PC-9 (cell line): Measurements from ENCODE around the gene GMPS. TPM values are rescaled to one million over a fixed set of nuclear protein-coding genes. Genes with fewer than 3 reads are reported as not detected.

ENCODE experiments used
- BruUV-seq: library from RNA; stranded (reverse); fragments of 400-500 nt; replicated peaks from 2 replicates; lab custom pipeline; 2021; lab: Mats Ljungman, UMichigan
- CTCF ChIA-PET: fragments of 300-600 bp; sonication (Branson Sonifier 250); formaldehyde crosslinking; loops from one replicate; lab custom pipeline; 2022; ENCODE audit warnings: antibody characterized with exemption; lab: Charles Lee
- POLR2A ChIA-PET: fragments of 300-600 bp; sonication (Branson Sonifier 250); formaldehyde crosslinking; loops from one replicate; lab custom pipeline; 2022; ENCODE audit warnings: antibody characterized with exemption; ENCODE audit not compliant: unreplicated experiment; lab: Charles Lee
- DNase-seq, 2 experiments: peaks; one replicate each; pipeline versions ENCODE4 v3.0.0 to v3.0.0-alpha.2; 2015 to 2022; ENCODE audit warnings: mixed read lengths in 1 of 2
- H2AFZ ChIP-seq: fragments of 200-600 bp; sonication (generic); 2 replicates; pipeline ENCODE4 v1.8.1; 2017; ENCODE audit warnings: antibody characterized with exemption
- H3F3A ChIP-seq: fragments of 200-600 bp; sonication (generic); 2 replicates; pipeline ENCODE4 v1.8.1; 2017; ENCODE audit warnings: antibody characterized with exemption, mild to moderate bottlenecking, low read depth; ENCODE audit not compliant: insufficient read depth
- H3K27ac ChIP-seq: fragments of 200-600 bp; sonication (generic); 2 replicates; pipeline ENCODE4 v1.6.1; 2016; ENCODE audit warnings: mixed run types
- H3K27me3 ChIP-seq: fragments of 200-600 bp; sonication (generic); 2 replicates; pipeline ENCODE4 v1.6.1; 2016; ENCODE audit warnings: low read depth, mixed run types; ENCODE audit not compliant: insufficient read depth
- H3K36me3 ChIP-seq: fragments of 200-600 bp; sonication (generic); 2 replicates; pipeline ENCODE4 v1.6.1; 2016; ENCODE audit warnings: low read depth, mixed run types
- H3K4me1 ChIP-seq: fragments of 200-600 bp; sonication (generic); replicated peaks from 2 replicates; pipeline ENCODE4 v1.6.1; 2016; ENCODE audit warnings: mixed run types; ENCODE audit not compliant: insufficient read depth
- H3K4me2 ChIP-seq: fragments of 200-600 bp; sonication (generic); 2 replicates; pipeline ENCODE4 v1.6.1; 2017; ENCODE audit warnings: mixed run types
- H3K4me3 ChIP-seq: fragments of 200-600 bp; sonication (generic); 2 replicates; pipeline ENCODE4 v1.6.1; 2016; ENCODE audit warnings: mixed run types
- H3K79me2 ChIP-seq: fragments of 200-600 bp; sonication (generic); 2 replicates; pipeline ENCODE4 v1.6.1; 2017; ENCODE audit warnings: low read depth, mixed run types
- H3K9me2 ChIP-seq: fragments of 200-600 bp; sonication (generic); 2 replicates; pipeline ENCODE4 v1.8.1; 2017; ENCODE audit warnings: mild to moderate bottlenecking; ENCODE audit not compliant: insufficient read depth
- H3K9me3 ChIP-seq: fragments of 200-600 bp; sonication (generic); 2 replicates; pipeline ENCODE4 v1.8.1; 2016; ENCODE audit warnings: low read depth; ENCODE audit not compliant: insufficient read depth
- H4K20me1 ChIP-seq: fragments of 200-600 bp; sonication (generic); 2 replicates; pipeline ENCODE4 v1.8.1; 2017; ENCODE audit not compliant: insufficient read depth
- EZH2 ChIP-seq: fragments of 200-600 bp; sonication (generic); IDR thresholded peaks from 2 replicates; pipeline ENCODE4 v1.8.0; 2017; ENCODE audit warnings: antibody characterized with exemption, low read depth
- intact Hi-C: fragments of 100-400 bp; cut with micrococcal nuclease; formaldehyde crosslinking; loops from one replicate; pipeline ENCODE4 v1.10.0; 2022; ENCODE audit not compliant: unreplicated experiment
- total RNA-seq: library from RNA; stranded (reverse); gene quantifications from 2 replicates; pipeline ENCODE4 v1.2.3, GENCODE V29; 2021
- TF ChIP-seq, protein P1 (sequence below): fragments of 200-600 bp; sonication (generic); conservative IDR thresholded peaks from 2 replicates; pipeline ENCODE4 v1.6.1; 2017; ENCODE audit warnings: mixed run types, antibody characterized with exemption, mild to moderate bottlenecking, moderate library complexity

Gene GMPS
- total RNA-seq, 1 experiment from 2014 or later = 139 TPM

DNA sequence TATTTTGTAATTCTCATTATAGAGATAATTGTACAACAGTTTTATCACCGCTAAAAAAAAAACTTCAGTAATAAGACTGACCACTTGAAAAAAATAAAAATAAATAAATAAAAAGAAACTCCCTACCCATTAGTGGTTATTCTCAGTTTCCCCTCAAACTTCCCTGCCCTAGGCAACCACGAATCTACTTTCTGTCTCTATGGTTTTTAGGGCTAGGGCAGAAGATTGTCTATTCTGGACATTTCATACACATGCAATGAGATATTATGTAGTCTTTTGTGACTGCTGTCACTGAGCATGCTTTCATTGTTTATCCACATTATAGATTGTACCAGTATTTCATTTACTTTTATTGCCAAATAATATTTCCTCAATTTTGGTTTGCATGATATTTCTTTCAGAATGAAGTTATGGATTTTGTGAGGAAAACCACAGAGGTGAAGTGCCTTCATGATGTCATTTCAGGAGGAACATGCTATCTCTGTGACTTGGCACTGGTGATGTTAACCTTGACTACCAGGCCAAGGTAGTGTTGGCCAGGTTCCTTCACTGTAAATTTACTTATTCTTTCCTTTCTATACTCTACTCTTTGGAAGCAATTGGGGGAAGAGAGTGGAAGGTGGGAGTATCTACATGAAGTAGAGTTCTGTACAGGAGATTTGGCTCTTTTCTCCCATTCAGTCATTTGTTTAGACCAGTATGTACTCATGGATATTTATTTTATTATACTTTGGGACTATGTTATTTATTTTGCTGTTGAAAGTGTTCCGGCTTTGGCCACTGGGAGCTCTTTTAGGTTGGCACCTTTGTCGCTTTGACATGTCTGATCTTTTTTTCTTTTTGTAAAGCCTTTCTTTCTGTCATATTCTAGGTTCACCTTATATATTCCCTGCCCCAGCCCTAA lies 86.3 kb downstream of the GMPS start:
- BruUV-seq = no TSS peak
- TF ChIP-seq, protein P1, sequence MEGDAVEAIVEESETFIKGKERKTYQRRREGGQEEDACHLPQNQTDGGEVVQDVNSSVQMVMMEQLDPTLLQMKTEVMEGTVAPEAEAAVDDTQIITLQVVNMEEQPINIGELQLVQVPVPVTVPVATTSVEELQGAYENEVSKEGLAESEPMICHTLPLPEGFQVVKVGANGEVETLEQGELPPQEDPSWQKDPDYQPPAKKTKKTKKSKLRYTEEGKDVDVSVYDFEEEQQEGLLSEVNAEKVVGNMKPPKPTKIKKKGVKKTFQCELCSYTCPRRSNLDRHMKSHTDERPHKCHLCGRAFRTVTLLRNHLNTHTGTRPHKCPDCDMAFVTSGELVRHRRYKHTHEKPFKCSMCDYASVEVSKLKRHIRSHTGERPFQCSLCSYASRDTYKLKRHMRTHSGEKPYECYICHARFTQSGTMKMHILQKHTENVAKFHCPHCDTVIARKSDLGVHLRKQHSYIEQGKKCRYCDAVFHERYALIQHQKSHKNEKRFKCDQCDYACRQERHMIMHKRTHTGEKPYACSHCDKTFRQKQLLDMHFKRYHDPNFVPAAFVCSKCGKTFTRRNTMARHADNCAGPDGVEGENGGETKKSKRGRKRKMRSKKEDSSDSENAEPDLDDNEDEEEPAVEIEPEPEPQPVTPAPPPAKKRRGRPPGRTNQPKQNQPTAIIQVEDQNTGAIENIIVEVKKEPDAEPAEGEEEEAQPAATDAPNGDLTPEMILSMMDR = no peak
- TF ChIP-seq EZH2 = no peak
- Histone ChIP-seq H3K9me2 (no peaks in the 10 kb centered on the region), H2AFZ (no peak overlapping the region), H3K36me3 (0 out of 2 replicates have a peak, but pooled peaks cover 4% of the 10 kb centered on the region), H3K4me1 (no peaks in the 10 kb centered on the region), H3K4me2 (no peak overlapping the region), H3K27ac (no peak overlapping the region), H3K79me2 (no peaks in the 10 kb centered on the region), H3K4me3 (no peak overlapping the region), H3K27me3 (no peaks in the 10 kb centered on the region), H4K20me1 (no peaks in the 10 kb centered on the region), H3K9me3 (no peaks in the 10 kb centered on the region), H3F3A (no peaks in the 10 kb centered on the region)
- intact Hi-C loops = no loop called here
- POLR2A ChIA-PET = no interaction called here
- no peak for DNase-seq
- CTCF ChIA-PET = no interaction called here

DNA sequence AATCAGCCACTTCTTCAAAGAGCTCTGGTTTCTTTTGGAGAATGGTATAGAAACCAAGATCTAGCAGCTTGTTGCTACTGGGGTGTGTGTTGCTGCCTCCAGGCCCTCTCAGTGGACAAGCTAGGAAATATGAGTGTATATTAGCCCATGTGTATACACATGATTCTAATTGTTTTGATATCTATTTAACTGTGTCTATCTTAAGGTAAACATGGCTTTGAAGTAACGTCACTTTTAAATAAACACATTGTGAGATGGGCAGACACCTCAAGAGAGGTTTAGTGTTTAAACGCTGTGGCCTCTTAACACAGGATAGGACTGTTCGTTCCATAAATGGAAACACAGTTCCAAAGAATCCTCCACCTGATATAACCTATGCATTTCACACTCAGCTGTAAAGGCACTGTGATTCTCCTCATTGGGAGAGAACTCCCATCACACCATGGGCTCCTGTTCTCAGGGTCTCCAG lies 87.0 kb downstream of the GMPS start:
- CTCF ChIA-PET = no interaction called here
- Histone ChIP-seq H3K4me2 (no peak overlapping the region), H3K9me3 (no peaks in the 10 kb centered on the region), H3K79me2 (no peaks in the 10 kb centered on the region), H3K9me2 (no peaks in the 10 kb centered on the region), H3K4me1 (no peaks in the 10 kb centered on the region), H2AFZ (no peak overlapping the region), H3K36me3 (0 out of 2 replicates have a peak, but pooled peaks cover 4% of the 10 kb centered on the region), H3K4me3 (no peak overlapping the region), H3K27ac (no peak overlapping the region), H3F3A (no peaks in the 10 kb centered on the region), H4K20me1 (no peaks in the 10 kb centered on the region), H3K27me3 (no peaks in the 10 kb centered on the region)
- POLR2A ChIA-PET = no interaction called here
- intact Hi-C loops = no loop called here
- no TSS peak for BruUV-seq
- no peak for DNase-seq
- no peak for TF ChIP-seq EZH2
- TF ChIP-seq, protein P1 = no peak

DNA sequence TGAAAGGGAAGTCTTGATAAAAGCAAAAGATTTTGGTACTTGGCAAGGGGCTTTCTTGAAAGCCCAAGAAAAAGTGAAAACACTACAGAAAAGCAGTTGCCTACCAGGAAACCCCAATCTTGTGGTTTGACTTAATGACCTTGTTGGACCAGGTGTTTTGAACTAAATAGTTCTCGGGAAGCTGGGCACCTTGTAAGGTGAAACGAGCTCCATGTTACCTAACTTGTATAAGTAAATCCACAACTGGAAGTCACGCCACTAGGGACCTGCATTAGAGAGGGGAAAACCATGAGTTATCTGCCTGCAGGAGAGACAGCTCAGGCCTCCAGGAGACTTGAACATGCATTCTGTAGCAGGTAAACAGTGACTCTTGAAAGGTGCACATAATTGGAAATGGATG lies 88.2 kb downstream of the GMPS start:
- CTCF ChIA-PET = no interaction called here
- no peak for DNase-seq
- intact Hi-C loops = no loop called here
- Histone ChIP-seq H3K9me2 (no peaks in the 10 kb centered on the region), H3K9me3 (no peaks in the 10 kb centered on the region), H3K36me3 (0 out of 2 replicates have a peak, but pooled peaks cover 4% of the 10 kb centered on the region), H4K20me1 (no peaks in the 10 kb centered on the region), H2AFZ (no peak overlapping the region), H3K79me2 (no peaks in the 10 kb centered on the region), H3K27ac (no peak overlapping the region), H3K27me3 (no peaks in the 10 kb centered on the region), H3K4me3 (no peak overlapping the region), H3F3A (no peaks in the 10 kb centered on the region), H3K4me2 (no peak overlapping the region), H3K4me1 (no peaks in the 10 kb centered on the region)
- BruUV-seq = no TSS peak
- TF ChIP-seq, protein P1 = no peak
- TF ChIP-seq EZH2 = no peak
- POLR2A ChIA-PET = no interaction called here
